ENCODE data around the gene ATOX1.

DNA sequence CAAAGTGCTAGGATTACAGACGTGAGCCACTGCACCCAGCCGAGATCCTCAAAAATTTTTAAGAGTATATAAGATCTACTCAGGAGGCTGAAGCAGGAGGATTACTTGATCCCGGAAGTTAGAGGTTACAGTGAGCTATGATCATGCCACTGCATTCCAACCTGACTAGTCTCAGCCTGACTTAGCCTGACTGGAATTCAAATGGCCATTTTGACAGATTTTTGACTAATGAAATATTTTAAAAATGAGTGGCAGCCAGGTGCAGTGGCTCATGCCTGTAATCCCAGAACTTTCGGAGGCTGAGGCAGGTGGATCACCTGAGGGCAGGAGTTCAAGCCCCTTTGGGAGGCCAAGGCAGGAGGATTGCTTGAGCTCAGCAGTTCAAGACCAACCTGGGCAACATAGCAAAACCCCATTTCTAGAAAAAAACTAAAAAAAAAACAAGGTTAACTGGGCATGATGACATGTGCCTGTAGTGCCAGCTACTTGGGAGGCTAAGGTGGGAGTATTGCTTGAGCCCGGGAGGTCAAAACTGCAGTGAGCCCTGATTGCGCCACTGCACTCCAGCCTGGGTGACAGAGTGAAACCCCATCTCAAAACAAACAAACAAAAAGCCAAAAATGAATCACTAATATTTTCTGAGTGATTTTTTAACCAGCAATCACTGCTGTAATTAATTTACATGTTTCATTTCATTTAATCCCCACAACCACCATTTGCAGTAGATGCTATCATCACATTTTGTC, 16.6 kb downstream of the ATOX1 start:
- no peak for TF ChIP-seq CTCF (IDR thresholded peaks at IDR 0.05)
- TF ChIP-seq POLR2A (IDR thresholded peaks at IDR 0.05): no peak

Data from heart left ventricle (tissue), 13 donors.